Neuronal stem cell (in vitro differentiated cells): ENCODE results near the gene KRTCAP3.

Experiments
- DNase-seq: peaks from one replicate; pipeline ENCODE4 v3.0.0-alpha.2; 2013; ENCODE audit warnings: low spot score
- H2AFZ ChIP-seq: one replicate; pipeline ENCODE4 v1.6.1; 2013; ENCODE audit warnings: mild to moderate bottlenecking, low read length, inconsistent platforms
- H2AK5ac ChIP-seq: 2 replicates; pipeline ENCODE4 v1.6.1; 2013; ENCODE audit warnings: low read depth, mild to moderate bottlenecking, inconsistent platforms, low read length, moderate library complexity, mixed read lengths
- H2BK120ac ChIP-seq: 2 replicates; pipeline ENCODE4 v1.6.1; 2013; ENCODE audit warnings: low read depth, mild to moderate bottlenecking, inconsistent platforms, low read length, moderate library complexity, mixed read lengths
- H2BK12ac ChIP-seq: one replicate; pipeline ENCODE4 v1.6.1; 2013; ENCODE audit warnings: low read length, inconsistent platforms
- H2BK15ac ChIP-seq: 2 replicates; pipeline ENCODE4 v1.6.1; 2013; ENCODE audit warnings: mild to moderate bottlenecking, low read length, inconsistent platforms, mixed read lengths
- H2BK5ac ChIP-seq: one replicate; pipeline ENCODE4 v1.6.1; 2013; ENCODE audit warnings: inconsistent platforms, mild to moderate bottlenecking, low read length, moderate library complexity
- H3K14ac ChIP-seq: one replicate; pipeline ENCODE4 v1.6.1; 2013; ENCODE audit warnings: low read length, inconsistent platforms
- H3K18ac ChIP-seq: 2 replicates; pipeline ENCODE4 v1.6.1; 2013; ENCODE audit warnings: low read length, inconsistent platforms
- H3K23ac ChIP-seq: 2 replicates; pipeline ENCODE4 v1.6.1; 2013; ENCODE audit warnings: low read depth, mild to moderate bottlenecking, mixed read lengths, low read length, inconsistent platforms; ENCODE audit not compliant: poor library complexity
- H3K27ac ChIP-seq: replicated peaks from 3 replicates; pipeline ENCODE4 v1.5.1; 2013; ENCODE audit warnings: low read length, inconsistent platforms
- H3K27me3 ChIP-seq, 3 experiments: 2 replicates each; pipeline ENCODE4 v1.6.1; 2013; ENCODE audit warnings: low read length in 3 of 3, mild to moderate bottlenecking in 2 of 3, inconsistent platforms in 1 of 3, low read depth in 1 of 3, mixed read lengths in 1 of 3, moderate library complexity in 1 of 3; ENCODE audit not compliant: control insufficient read depth in 3 of 3, insufficient read depth in 3 of 3
- H3K36me3 ChIP-seq, 2 donors: replicated peaks in 1 of 2; 2 replicates each; pipeline ENCODE4 v1.6.1; 2013; ENCODE audit warnings: low read length in 2 of 2; ENCODE audit not compliant: control insufficient read depth in 2 of 2, insufficient read depth in 2 of 2
- H3K4ac ChIP-seq: 2 replicates; pipeline ENCODE4 v1.6.1; 2013; ENCODE audit warnings: inconsistent platforms, mild to moderate bottlenecking, low read length, moderate library complexity
- H3K4me1 ChIP-seq, 2 donors: 1 replicate in 1 of 2; 2 replicates in 1 of 2; pipeline ENCODE4 v1.6.1; 2013; ENCODE audit warnings: low read length in 2 of 2, low read depth in 1 of 2; ENCODE audit not compliant: control insufficient read depth in 2 of 2, insufficient read depth in 1 of 2
- H3K4me2 ChIP-seq: one replicate; pipeline ENCODE4 v1.6.1; 2013; ENCODE audit warnings: mild to moderate bottlenecking, low read length, inconsistent platforms; ENCODE audit not compliant: insufficient read depth, poor library complexity, severe bottlenecking
- H3K4me3 ChIP-seq, 2 donors: 2 replicates each; pipeline ENCODE4 v1.5.1; 2013; ENCODE audit warnings: low read length in 2 of 2, mild to moderate bottlenecking in 2 of 2, inconsistent platforms in 1 of 2, moderate library complexity in 1 of 2
- H3K79me1 ChIP-seq: one replicate; pipeline ENCODE4 v1.6.1; 2013; ENCODE audit warnings: low read depth, mild to moderate bottlenecking, inconsistent platforms, low read length, moderate library complexity
- H3K9ac ChIP-seq: one replicate; pipeline ENCODE4 v1.6.1; 2013; ENCODE audit warnings: mild to moderate bottlenecking, low read depth, low read length, inconsistent platforms; ENCODE audit not compliant: poor library complexity
- H3K9me3 ChIP-seq, 2 donors: replicated peaks in 1 of 2; 2 replicates each; pipeline versions ENCODE3 to v1.6.1; 2013; ENCODE audit warnings: low read length in 2 of 2, mild to moderate bottlenecking in 2 of 2, inconsistent platforms in 1 of 2, low read depth in 1 of 2, mixed read lengths in 1 of 2, moderate library complexity in 1 of 2; ENCODE audit not compliant: control insufficient read depth in 2 of 2, insufficient read depth in 1 of 2
- H4K8ac ChIP-seq: one replicate; pipeline ENCODE4 v1.6.1; 2013; ENCODE audit warnings: low read depth, mild to moderate bottlenecking, inconsistent platforms, low read length, moderate library complexity
- H4K91ac ChIP-seq: one replicate; pipeline ENCODE4 v1.6.1; 2013; ENCODE audit warnings: low read length, low read depth, mild to moderate bottlenecking, inconsistent platforms; ENCODE audit not compliant: poor library complexity
- WGBS, 2 donors: extraction: QIAGEN DNeasy Blood & Tissue Kit; methylation state at CpG; one replicate each; pipeline ENCODE4 v1.1.7; 2013; ENCODE audit warnings: missing lambda C conversion rate in 2 of 2, mixed read lengths in 1 of 2; ENCODE audit not compliant: insufficient read length in 2 of 2, insufficient replicate concordance in 1 of 2; ENCODE audit errors: extremely low coverage in 2 of 2; 5-methylcytosine and 5-hydroxymethylcytosine counted together

The KRTCAP3 gene

DNA sequence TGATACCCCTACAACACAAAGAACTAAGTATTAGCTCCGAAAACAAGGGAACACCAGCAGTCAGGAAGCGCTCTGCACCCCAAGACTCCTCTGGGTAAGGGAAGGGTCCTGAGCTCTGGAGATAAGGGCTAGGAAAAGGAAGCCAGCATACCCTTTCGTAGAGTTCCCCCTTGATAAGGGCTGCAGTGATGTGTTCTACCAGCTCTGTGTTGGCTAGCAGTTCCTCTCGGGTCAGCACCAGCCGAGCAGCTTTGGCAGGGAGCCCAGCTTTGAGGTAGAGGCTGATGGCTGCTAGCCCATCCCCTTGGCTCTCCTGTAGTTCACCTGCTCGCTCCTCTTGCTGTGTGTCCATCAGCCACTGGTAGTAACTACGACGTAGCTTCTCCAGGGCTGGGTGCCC, 18.9 kb downstream of the KRTCAP3 start:
- no CpG with 5 or more reads among the region's 8 CpGs for WGBS, 2 donors

DNA sequence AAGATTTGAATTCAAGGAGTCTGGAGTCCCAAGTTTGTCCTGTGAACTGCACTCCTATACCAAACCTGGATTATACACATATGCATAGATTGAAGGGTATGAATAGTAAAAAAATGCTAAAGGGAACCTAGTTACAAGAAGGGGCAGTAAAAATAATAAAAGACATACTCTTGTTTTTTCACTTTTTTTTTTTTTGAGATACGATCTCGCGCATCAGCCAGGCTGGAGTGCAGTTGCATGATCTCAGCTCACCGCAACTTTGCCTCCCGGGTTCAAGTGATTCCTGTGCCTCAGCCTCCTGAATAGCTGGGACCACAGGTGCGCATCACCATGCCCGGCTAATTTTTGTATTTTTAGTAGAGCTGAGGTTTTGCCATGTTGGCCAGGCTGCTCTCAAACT, 22.3 kb downstream of the KRTCAP3 start:
- WGBS, 2 donors, result no CpG with 5 or more reads among the region's 7 CpGs
- Histone ChIP-seq H2AK5ac (no peak overlapping the region), H2BK15ac (no peak overlapping the region), H3K79me1 (no peaks in the 10 kb centered on the region), H4K8ac (no peak overlapping the region), H4K91ac (no peak overlapping the region), H2BK120ac (no peak overlapping the region), H3K9ac (no peak overlapping the region), H3K4ac (no peak overlapping the region), H3K27ac (no peak overlapping the region), H3K27me3 (no peaks in the 10 kb centered on the region), H3K18ac (no peak overlapping the region), H3K4me3 (no peak overlapping the region), H2BK5ac (no peak overlapping the region), H3K9me3 (peaks cover 0 to 3% of the 10 kb centered on the region in 2 donors), H3K23ac (no peak overlapping the region), H2AFZ (no peak overlapping the region), H3K4me1 (peaks cover 0 to 2% of the 10 kb centered on the region in 2 donors), H2BK12ac (no peak overlapping the region), H3K36me3 (peaks cover 3 to 13% of the 10 kb centered on the region in 2 donors), H3K14ac (no peak overlapping the region), H3K4me2 (no peak overlapping the region)
- no peak for DNase-seq

More for the DNA sequence above, 18.9 kb downstream of the KRTCAP3 start:
- H3K23ac ChIP-seq, result peak overlapping the region; percentile 31
- H3K9ac ChIP-seq, result no peak overlapping the region
- no peak overlapping the region for H4K91ac ChIP-seq
- H3K4me1 ChIP-seq, result peaks cover 0 to 2% of the 10 kb centered on the region in 2 donors
- no peak overlapping the region for H2AFZ ChIP-seq
- H3K14ac ChIP-seq, result no peak overlapping the region
- no peak for DNase-seq
- no peak overlapping the region for H4K8ac ChIP-seq
- H3K9me3 ChIP-seq, result peaks cover 0 to 3% of the 10 kb centered on the region in 2 donors
- H3K27ac ChIP-seq, result no peak overlapping the region
- H3K36me3 ChIP-seq, result peaks cover 18 to 44% of the 10 kb centered on the region in 2 donors
- no peaks in the 10 kb centered on the region for H3K27me3 ChIP-seq
- no peak overlapping the region for H3K4me2 ChIP-seq
- H2AK5ac ChIP-seq, result no peak overlapping the region
- no peak overlapping the region for H2BK15ac ChIP-seq
- H3K18ac ChIP-seq, result no peak overlapping the region
- H3K4me3 ChIP-seq, result no peak overlapping the region
- no peak overlapping the region for H2BK12ac ChIP-seq
- no peak overlapping the region for H3K4ac ChIP-seq
- no peak overlapping the region for H2BK120ac ChIP-seq
- H2BK5ac ChIP-seq, result no peak overlapping the region
- no peaks in the 10 kb centered on the region for H3K79me1 ChIP-seq

DNA sequence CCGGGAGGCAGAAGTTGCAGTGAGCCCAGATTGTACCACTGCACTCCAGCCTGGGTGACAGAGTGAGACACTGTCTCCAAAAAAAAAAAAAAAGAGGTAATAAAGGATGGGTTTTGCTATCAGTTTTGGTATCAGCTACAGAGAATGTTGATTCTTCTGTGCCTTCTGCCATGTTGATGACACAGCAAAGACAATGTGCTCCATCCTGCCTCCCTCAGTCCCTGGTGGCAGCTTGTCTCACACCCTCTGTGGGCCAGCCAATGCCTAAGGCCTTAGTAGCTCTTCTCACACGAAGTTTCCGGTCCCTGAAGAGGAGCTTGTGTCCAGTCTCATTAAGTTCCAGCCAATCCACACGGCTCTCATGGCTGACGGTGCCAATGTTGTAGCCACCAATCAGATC, 29.8 kb downstream of the KRTCAP3 start:
- Histone ChIP-seq H3K9ac (no peak overlapping the region), H3K23ac (no peak overlapping the region), H2BK5ac (no peak overlapping the region), H3K4me2 (no peak overlapping the region), H3K18ac (no peak overlapping the region), H2BK120ac (no peak overlapping the region), H3K4ac (no peak overlapping the region), H2AK5ac (no peak overlapping the region), H3K36me3 (peaks cover 5 to 32% of the 10 kb centered on the region in 2 donors), H3K79me1 (no peaks in the 10 kb centered on the region), H4K91ac (no peak overlapping the region), H3K27me3 (no peaks in the 10 kb centered on the region), H3K14ac (no peak overlapping the region), H2AFZ (no peak overlapping the region), H3K9me3 (no peaks in the 10 kb centered on the region), H4K8ac (no peak overlapping the region), H3K27ac (no peak overlapping the region), H3K4me3 (no peak overlapping the region), H3K4me1 (no peaks in the 10 kb centered on the region), H2BK15ac (no peak overlapping the region), H2BK12ac (no peak overlapping the region)
- WGBS, 2 donors, result no CpG with 5 or more reads among the region's 5 CpGs
- no peak for DNase-seq

DNA sequence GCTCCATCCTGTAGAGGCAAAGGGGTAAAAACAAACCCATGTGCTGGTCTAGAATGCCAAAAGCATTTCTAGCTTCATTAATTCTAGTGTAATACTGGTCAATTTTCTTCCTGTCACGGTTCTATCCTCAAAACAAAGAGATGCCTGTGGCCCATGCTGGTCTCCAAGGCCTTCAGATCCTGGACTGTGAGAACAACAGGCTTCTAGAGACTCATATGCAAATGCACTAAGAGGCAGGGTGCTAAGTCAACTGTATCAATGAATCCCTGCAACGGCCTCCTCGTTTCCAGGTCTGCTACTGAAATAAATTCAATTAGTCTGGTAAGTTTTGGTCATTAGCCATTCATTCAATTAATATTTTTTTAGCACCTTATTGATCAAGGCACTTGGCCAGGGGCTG, 43.3 kb downstream of the KRTCAP3 start:
- H3K18ac ChIP-seq, result no peak overlapping the region

More for the DNA sequence above, 43.3 kb downstream of the KRTCAP3 start:
- Histone ChIP-seq H3K4me2 (no peak overlapping the region), H4K8ac (no peak overlapping the region), H3K4ac (no peak overlapping the region), H3K27me3 (no peaks in the 10 kb centered on the region), H3K14ac (no peak overlapping the region), H2BK120ac (no peak overlapping the region), H3K9me3 (no peaks in the 10 kb centered on the region), H2BK12ac (no peak overlapping the region), H2BK15ac (no peak overlapping the region), H3K27ac (no peak overlapping the region), H3K4me1 (peaks cover 0 to 7% of the 10 kb centered on the region in 2 donors), H3K79me1 (peaks cover 3% of the 10 kb centered on the region), H2AFZ (no peak overlapping the region), H2BK5ac (no peak overlapping the region), H3K4me3 (no peak overlapping the region), H2AK5ac (no peak overlapping the region), H3K36me3 (peaks cover 2 to 22% of the 10 kb centered on the region in 2 donors), H3K23ac (no peak overlapping the region), H4K91ac (no peak overlapping the region), H3K9ac (no peak overlapping the region)
- WGBS, 2 donors, result no CpG with 5 or more reads among the region's 3 CpGs
- no peak for DNase-seq
